HFFc6 (cell line): ENCODE data around the gene BYSL. TPM values are rescaled to one million over a fixed set of nuclear protein-coding genes. Genes with fewer than 3 reads are reported as not detected.

Experiments used
- DNase-seq: peaks from one replicate; pipeline ENCODE4 v3.0.0-alpha.2; 2018
- H3K27ac Mint-ChIP-seq: 2 replicates; pipeline ENCODE4 v1.8.0; 2020; ENCODE audit warnings: mild to moderate bottlenecking, mixed read lengths
- H3K27me3 Mint-ChIP-seq: 2 replicates; pipeline ENCODE4 v1.8.0; 2021; ENCODE audit warnings: mild to moderate bottlenecking, moderate library complexity, mixed read lengths; ENCODE audit not compliant: insufficient read depth
- H3K36me3 Mint-ChIP-seq: 2 replicates; pipeline ENCODE4 v1.8.0; 2021; ENCODE audit warnings: low read depth, mixed read lengths
- H3K4me1 Mint-ChIP-seq: 2 replicates; pipeline ENCODE4 v1.8.0; 2020; ENCODE audit warnings: low read depth, mixed read lengths
- H3K4me3 Mint-ChIP-seq: 2 replicates; pipeline ENCODE4 v1.8.0; 2020; ENCODE audit warnings: mild to moderate bottlenecking, moderate library complexity, mixed read lengths
- H3K9me3 Mint-ChIP-seq: 2 replicates; pipeline ENCODE4 v1.8.0; 2020; ENCODE audit warnings: mild to moderate bottlenecking, mixed read lengths
- CTCF ChIP-seq: fragments of 200-600 bp; sonication (generic); IDR thresholded peaks from 2 replicates; pipeline ENCODE4 v1.5.0; 2021; ENCODE audit warnings: antibody characterized with exemption, mild to moderate bottlenecking
- total RNA-seq, 6 experiments: library from RNA; stranded (reverse); fragmentation: NEBNext Ultra II Directional; extraction: Animal tissue kit (Norgen Biotek cat#: 25700); gene quantifications; 2 replicates in 1 of 6; 3 replicates in 5 of 6; pipeline ENCODE4 v1.2.3, GENCODE V29; 2021

Gene BYSL
- total RNA-seq, 6 experiments from 2014 or later = 32.3 to 44.3 (median 33.5) TPM

GRCh38 chr6:41939176-41939847 lies 18.0 kb downstream of the BYSL start:
- H3K27me3 Mint-ChIP-seq = no peaks in the 10 kb centered on the region; the same call in 1 of the 2 replicates
- peak overlapping the region; percentile 94 for H3K4me3 Mint-ChIP-seq
- peaks cover 9% of the 10 kb centered on the region for H3K36me3 Mint-ChIP-seq
- DNase-seq = peak; percentile 35
- H3K27ac Mint-ChIP-seq = peak overlapping the region; percentile 77
- peaks cover 52% of the 10 kb centered on the region for H3K4me1 Mint-ChIP-seq
- no peak for TF ChIP-seq CTCF
- no peaks in the 10 kb centered on the region for H3K9me3 Mint-ChIP-seq

- no peak for TF ChIP-seq CTCF
- peak; percentile 37 for DNase-seq
- Mint-ChIP-seq H3K9me3 (no peaks in the 10 kb centered on the region), H3K4me3 (peak overlapping the region; percentile 94), H3K27ac (peak overlapping the region; percentile 77), H3K4me1 (peaks cover 52% of the 10 kb centered on the region), H3K27me3 (no peaks in the 10 kb centered on the region; the same call in 1 of the 2 replicates), H3K36me3 (peaks cover 5% of the 10 kb centered on the region)
Observed at GRCh38 chr6:41939848-41940758, 18.8 kb downstream of the BYSL start.

GRCh38 chr6:41940759-41941279 lies 19.5 kb downstream of the BYSL start:
- Mint-ChIP-seq H3K9me3 (no peaks in the 10 kb centered on the region), H3K27me3 (no peaks in the 10 kb centered on the region; the same call in 1 of the 2 replicates), H3K4me3 (peak overlapping the region; percentile 94), H3K36me3 (peaks cover 5% of the 10 kb centered on the region), H3K4me1 (peaks cover 52% of the 10 kb centered on the region), H3K27ac (peak overlapping the region; percentile 77)
- peak; percentile 23 for DNase-seq
- TF ChIP-seq CTCF = no peak

- H3K4me1 Mint-ChIP-seq = peaks cover 45% of the 10 kb centered on the region
- peak within 1 kb of the TSS; percentile 94 for H3K4me3 Mint-ChIP-seq
- H3K36me3 Mint-ChIP-seq = peaks cover 3% of the 10 kb centered on the region
- TF ChIP-seq CTCF = no peak; the same call in 1 of the 2 replicates
- no peaks in the 10 kb centered on the region; the same call in 1 of the 2 replicates for H3K27me3 Mint-ChIP-seq
- H3K27ac Mint-ChIP-seq = peak within 1 kb of the TSS; percentile 85
- DNase-seq = peak; percentile 87
- H3K9me3 Mint-ChIP-seq = no peaks in the 10 kb centered on the region
Observed at GRCh38 chr6:41941280-41942066, 20.2 kb downstream of the BYSL start, which contains the start of gene CCND3. Gene CCND3, minus strand, starts transcription at chr6:41941808. Its CDS starts 159 bp downstream, at chr6:41941649.
